SKM-1 treated with dmso at 0.1 percent for 144 hours (cell line): ENCODE measurements around the gene RFWD3.
"Not testable (repeated sequence)": the region's sequence is repeated elsewhere in the genome, so short reads cannot be mapped to it uniquely, and the experiment has no call there.

Experiments
- DNase-seq: peaks from one replicate; lab custom pipeline; 2025; ENCODE audit not compliant: unreplicated experiment; lab: John Stamatoyannopoulos, UW

The RFWD3 gene, protein sequence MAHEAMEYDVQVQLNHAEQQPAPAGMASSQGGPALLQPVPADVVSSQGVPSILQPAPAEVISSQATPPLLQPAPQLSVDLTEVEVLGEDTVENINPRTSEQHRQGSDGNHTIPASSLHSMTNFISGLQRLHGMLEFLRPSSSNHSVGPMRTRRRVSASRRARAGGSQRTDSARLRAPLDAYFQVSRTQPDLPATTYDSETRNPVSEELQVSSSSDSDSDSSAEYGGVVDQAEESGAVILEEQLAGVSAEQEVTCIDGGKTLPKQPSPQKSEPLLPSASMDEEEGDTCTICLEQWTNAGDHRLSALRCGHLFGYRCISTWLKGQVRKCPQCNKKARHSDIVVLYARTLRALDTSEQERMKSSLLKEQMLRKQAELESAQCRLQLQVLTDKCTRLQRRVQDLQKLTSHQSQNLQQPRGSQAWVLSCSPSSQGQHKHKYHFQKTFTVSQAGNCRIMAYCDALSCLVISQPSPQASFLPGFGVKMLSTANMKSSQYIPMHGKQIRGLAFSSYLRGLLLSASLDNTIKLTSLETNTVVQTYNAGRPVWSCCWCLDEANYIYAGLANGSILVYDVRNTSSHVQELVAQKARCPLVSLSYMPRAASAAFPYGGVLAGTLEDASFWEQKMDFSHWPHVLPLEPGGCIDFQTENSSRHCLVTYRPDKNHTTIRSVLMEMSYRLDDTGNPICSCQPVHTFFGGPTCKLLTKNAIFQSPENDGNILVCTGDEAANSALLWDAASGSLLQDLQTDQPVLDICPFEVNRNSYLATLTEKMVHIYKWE

DNA sequence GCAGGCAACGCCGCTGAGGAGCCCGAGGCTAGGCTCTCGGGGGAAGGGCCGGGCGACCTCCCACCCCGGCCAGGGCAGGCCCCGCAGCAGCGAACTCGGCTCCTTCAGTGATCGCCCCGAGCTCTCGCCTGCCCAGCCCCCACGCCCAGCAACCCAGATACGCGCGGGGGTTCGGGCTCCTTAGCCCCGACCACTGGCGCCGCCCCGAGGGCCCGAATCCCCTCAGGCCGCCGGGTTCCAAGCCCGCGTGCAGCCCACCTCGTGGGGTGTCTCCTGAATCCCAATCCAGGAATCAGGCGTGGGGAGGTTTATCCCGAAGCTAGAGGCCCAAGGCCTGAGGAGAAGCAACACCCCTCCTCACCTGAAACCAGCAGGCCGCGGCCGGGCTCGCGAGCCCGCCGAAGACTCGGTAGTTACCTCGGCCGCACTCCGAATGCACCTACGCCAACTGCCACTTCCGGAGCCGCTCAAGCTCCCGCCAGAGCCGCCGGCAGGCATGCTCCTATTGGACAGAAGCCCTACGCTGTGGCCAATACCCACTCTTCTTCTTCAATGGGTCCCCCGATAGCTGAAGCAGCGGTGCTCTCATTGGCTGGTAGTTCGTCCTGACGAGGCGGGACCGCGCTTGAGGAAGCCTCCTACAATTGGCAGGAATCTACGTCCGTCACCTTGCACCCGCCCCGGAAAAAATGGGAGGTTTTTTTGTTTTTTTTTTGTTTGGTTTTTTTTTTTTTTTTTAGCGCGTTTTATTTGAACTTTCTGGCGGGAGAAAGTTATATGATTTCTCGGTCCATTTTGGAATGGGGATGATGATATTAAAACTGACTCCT is at the start of gene RFWD3:
Gene RFWD3, minus strand, starts transcription at position 453 of the 830 bp plus-strand sequence. CDS start 5,428 bp downstream, outside the sequence.
- peak; percentile 98 for DNase-seq

DNA sequence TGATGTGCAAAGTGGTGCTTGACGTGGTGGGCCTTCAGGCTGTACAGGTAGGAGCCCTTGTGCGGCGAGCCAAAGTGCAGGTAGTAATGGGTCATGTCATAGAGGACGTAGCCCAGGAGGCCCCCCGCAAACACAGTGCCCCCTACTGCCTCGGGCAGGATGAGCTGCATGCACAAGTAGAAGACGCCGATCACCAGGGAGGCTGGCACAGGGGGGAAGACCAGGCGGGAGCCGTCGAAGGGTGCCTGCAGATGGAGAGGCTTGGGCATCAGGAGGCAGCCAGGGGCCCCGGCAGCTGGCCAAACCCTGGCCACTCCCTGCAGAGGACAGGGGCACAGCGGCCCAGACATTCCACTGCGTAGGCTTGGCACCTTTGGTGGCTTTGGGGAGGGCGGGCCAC is 49.7 kb upstream of the RFWD3 start:
- DNase-seq, result no peak

DNA sequence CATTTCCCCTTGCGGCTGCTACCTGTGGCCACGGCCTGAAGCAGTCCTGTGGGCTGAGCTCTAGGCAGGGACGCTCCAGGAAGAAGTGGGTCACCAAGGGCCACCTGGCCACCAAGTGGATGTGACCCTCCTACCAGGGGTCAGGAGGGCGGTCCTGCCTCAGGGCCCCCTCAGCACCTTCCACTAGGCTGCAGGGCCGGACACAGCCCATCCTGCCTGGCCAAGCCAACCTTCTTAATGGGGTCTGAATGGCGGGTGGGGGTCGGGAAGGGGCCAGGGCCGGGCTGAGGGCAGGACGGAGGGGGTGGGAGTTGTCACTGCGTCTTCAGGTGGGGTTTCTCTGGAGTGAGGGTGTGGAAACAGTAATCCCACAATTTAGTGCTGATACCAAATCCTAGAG is 47.2 kb upstream of the RFWD3 start:
- DNase-seq, result no peak

DNA sequence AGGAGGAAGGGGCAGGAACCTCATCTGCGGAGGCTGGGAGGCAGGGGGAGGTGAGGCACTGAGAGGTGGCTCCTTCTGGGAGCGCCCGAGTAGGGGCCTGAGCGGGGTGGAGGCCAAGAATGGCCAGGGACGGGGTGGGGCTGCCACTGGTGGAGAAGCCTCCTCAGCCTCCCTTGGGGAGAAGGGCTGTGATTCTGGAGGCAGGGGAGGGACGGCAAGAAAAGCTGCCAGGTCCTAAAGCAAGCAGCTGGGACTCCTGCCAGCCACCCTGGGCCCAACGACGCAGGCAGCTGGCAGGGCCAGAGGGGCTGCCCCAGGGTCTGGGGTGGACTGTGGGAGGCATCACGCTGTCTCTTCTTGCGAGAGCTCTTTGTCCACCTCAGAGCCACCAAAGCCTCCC is 46.6 kb upstream of the RFWD3 start:
- no peak for DNase-seq

DNA sequence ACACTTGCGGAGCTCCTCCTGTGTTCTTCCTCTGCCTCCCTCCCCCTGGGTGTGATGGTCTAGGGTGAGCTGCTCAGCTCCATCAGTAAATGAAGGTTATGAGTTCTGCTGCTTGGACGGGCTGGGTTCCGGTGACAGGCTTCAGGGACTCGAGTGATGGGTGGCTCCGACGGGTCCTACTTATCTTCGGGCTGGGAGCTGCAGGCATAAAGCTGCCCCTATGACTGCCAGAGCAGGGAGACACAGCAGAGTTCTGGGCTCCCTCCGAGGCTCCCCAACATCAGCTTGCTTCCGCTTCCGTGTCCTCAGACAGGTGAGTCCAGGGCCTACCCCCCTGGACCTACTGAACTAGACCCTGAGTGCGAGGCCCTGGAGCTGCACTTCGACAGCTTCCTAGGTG is 45.3 kb upstream of the RFWD3 start:
- DNase-seq, result no peak

DNA sequence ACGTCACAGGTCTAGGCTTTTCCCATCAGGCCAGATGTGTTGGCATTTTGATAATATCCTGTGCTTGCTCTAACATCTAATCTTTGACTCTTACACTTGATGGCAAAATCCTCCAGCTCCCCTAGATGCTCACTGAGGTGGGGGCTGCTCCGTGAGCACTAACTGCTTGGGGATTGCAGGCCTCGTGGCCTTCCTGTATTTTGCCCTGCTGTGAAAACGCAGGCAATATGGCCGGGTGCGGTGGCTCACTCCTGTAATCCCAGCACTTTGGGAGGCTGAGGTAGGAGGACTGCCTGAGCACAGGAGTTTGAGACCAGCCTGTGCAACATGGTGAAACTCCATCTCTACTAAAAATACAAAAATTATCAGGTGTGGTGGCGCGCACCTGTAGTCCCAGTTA is 43.7 kb upstream of the RFWD3 start:
- no peak for DNase-seq

DNA sequence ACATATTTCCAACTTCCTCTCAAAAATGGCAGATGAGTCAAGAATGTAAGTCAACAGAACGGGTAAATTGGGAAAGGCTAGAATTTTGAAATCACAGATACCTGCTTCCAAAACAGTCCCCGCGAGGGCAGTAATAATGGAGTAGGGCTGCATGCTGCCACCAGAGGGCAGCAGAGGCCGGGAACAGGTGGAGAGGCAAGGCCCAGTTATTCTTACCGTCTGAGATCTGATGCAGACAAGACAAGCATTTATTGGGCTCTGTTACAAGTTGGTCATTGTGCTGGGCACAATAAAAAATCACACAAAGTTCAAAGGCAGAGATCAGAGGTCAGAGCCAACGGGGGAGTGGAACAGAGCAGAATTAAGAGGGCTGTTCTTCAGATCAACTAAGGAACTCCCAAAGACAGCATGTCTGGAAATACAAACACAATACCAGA is 42.8 kb upstream of the RFWD3 start:
- DNase-seq, result peak; percentile 89

DNA sequence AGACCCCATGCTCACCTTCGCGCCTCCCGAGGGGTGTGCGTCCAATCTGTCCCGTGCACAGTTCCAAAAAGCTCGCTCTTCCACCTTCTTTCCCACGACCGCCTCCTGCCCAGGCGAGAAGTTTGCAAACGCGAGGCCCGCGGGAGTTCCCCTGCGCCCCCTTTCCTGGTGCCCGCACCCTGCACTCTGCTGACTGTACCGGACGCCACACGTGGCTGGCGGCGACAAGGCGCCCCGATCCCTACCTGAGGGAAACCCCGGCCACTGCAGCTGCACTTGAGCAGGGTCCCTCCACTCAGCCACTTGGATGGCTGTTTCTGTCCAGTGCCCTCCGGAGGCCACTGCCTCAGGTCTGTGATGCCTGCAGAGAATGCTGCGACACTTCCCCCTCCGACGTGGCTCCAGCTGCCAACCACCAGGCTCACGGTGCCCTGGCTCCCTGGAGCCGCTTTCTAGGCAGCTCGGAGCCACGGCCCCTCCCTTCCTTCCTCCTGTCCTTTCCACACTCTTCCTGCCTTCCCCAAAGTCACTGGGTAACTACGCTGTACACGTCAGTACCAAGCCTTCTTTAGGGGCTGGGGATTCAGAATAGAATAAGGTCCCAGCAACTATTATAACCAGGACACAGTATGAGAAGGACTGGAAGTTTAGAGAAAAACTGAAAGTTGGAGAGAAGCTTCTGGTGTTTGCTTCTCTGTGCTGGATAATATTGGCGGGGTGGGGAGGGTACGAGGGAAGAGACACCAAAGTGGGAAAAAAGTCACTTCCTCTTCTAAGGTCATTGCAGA is 34.0 kb upstream of the RFWD3 start, which contains the start of gene MLKL:
Gene MLKL, minus strand, starts transcription at position 425 of the 788 bp plus-strand sequence. CDS start 5,105 bp downstream, outside the sequence.
- DNase-seq, result peak; percentile 96

DNA sequence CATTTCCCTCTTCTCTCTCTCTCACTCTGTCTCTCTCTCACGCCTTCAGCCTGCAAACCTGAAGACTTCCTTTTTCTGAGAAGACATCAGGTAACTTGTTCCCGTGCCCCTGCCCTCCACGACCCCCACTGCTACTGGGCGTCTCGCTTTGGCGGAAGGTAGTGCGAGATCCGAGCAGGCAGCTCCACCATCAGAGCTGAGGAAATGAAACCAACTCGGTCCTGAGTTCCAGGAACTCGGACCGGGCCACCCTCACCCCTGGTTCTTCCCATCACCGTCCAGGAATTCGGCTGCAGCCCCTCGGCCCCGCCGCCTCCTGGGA is 33.4 kb upstream of the RFWD3 start:
- no peak for DNase-seq

DNA sequence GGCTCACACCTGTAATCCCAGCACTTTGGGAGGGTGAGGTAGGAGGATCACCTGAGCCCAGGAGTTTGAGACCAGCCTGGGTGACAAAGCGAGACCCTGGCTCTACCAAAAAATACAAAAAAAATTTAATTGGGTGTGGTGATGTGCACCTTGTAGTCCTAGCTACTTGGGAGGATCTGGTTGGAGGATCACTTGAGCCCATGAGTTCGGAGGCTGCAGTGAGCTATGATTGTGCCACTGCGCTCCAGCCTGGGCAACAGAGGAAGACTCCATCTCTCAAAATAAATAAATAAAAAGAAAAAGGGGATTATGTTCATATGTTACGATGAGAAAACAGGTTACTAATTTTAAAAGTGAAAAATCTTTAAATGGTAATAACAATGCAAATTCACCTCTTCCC is 33.0 kb upstream of the RFWD3 start:
- DNase-seq, result no peak

DNA sequence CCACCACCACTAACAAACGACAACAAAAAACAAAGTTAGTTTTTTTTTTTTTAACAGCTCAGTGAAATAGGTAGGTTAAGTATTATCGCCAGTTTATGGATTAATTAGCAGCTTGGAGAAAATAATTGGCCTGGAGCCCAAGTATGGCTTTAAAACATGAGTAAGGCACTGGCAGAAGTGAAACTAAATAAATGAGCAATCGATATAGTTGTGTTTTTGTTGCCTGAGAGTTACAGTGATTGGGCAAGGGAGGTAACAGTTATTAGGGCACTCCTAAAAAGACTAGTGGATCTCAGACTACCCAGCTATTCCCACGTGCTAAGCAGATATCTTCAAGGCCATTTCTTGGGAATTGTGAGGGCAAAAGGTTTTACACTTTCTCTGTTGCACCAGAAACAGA is 31.5 kb upstream of the RFWD3 start:
- DNase-seq, result no peak

DNA sequence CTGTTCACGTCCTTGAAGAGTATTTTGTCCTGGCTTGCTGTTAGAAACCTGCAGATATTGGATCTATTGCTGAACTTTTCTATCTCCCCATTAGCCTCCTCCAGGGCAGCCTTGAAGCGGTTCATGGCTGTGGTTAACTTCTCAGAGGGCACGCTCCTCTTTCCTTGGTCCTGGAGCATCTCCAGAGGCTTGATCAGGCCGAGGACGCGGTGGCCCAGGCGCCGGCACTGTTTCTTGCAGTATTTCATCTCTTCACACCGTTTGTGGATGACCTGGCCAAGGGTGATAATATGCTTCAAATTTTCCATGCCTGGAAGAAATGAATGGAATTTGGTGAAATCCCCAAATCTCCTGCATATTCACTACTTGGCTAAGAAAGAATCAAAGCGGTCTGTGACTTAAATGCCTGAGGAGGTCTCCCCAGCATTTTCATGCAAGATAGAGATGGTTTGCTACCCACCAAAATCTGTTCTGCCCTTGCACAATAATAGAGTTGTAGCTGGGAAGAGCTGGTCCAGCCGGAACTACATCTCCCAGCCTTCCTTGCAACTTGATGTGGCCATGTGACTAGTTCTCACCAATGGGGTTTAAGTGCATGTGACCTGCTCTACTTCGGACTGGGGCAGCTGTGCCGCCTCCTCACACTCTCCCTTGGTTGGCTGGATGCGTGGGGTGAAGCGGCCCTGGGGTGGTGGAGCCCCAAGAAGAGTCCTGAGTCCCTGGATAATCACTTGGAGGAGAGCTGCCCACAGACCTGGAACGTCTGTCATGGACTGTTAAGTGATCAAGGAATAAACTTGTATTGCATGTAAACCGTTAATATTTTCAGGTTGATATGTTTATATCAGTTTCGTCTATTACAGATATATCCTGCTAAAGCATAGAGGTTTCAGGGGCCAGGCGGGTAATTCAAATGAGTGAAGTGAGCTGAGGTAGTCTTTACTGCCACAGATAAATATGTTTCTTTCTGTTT is 29.1 kb upstream of the RFWD3 start:
- DNase-seq, result peak; percentile 86

DNA sequence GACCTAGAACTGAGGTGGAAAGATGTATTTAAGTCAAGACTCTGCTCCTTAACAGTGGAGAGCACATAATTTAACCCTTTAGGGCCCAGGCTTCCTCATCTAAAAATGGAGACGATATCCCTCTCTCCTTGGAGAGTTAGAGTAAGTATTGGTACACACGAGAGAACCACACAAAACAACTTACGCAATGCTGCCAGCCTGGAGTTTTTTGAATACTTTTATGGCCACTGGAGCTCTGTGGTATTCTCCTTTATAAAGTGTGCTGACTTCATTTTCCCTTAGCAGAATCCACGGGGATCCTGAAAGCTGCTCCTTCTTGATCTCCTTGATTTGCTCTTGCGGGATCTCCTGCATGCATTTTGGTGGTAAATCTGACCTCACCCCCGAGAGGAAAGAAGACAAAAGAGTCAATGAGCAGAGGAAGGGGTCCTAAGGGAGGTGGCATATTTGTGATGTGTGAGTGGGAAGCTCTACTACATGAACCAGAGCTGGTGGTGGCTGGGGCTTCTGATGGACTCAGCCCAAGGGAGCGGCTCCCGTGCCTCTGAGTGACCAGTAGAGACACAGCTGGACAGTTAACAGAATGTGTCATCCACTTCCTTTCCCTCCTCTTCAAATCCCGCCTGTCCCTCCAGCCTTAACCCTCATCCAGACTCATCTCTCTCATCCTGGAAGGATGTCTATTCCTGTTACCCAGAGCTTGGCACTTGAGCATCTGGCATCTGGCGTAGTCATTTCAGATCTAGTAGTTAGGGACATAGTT is 24.6 kb upstream of the RFWD3 start:
- DNase-seq, result no peak

DNA sequence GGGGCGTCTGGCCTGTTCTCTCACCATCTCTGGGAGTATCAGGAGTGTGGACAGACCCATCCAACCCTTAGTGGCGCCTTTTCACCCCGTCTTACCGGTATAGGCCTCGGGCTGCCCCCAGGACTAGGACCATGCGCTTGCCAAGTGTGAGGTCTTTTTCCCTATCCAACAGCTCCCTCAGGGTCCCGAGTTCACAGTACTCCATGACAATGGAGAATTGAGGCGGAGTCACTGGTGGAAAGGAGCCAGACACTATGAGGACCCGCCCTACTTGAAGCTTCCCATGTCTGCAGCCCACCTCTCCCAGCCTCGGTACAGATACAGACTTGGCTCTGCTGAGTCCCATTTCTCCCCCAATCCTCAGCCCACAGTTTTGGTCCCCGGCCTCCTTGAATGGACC is 15.9 kb upstream of the RFWD3 start:
- no peak for DNase-seq

DNA sequence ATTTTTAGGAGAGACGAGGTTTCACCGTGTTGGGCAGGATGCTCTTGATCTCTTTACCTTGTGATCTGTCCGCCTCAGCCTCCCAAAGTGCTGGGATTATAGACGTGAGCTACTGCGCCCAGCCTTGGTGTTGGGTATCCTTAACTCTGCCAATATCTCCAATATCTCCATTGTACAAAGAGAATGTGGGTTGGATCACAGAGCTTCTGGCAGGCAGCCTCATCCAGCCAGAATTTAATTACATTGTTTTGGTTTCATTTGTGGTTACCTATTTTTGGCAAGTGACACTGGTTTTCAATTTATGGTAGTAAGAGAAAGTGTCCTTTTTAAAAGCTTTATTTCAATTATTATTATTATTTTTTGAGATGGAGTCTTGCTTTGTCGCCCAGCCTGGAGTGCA is 14.0 kb upstream of the RFWD3 start:
- DNase-seq, result no peak

DNA sequence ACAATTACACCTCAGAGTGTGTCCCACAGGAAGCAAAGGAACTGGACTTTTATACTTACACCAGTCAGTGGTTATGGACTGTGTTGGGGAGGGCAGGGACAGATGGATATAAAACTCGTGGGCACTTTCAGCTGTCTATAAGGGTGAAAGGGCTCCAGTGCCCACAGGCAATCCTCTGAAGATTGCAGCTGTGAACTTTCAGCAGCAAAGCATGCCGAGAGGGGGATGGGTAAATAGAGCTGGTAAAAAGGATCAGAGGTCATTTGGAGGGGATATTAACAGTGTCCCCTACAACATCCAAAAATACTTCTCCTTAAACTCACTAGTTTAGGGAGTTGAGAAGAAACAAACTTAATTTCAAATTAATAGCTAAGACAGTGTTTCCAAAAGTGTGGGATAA is 13.3 kb upstream of the RFWD3 start:
- DNase-seq, result no peak

DNA sequence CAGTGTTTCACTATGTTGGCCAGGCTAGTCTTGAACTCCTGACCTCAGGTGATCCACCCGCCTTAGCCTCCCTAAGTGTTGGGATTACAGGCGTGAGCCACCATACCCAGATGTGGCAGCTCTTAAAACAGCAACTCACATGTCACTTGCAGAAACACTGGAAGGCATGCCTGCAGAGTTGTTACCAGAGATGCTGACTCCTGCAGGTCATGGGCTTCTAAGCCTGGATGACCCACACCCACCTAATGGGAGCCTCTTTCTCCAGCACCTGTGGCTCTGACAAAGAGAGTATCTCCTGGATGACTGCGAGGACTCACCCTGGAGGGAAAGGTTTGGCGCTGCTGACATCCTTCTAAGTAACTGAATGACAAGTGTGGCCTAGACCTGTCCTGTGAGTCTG is 11.2 kb upstream of the RFWD3 start:
- DNase-seq, result no peak

DNA sequence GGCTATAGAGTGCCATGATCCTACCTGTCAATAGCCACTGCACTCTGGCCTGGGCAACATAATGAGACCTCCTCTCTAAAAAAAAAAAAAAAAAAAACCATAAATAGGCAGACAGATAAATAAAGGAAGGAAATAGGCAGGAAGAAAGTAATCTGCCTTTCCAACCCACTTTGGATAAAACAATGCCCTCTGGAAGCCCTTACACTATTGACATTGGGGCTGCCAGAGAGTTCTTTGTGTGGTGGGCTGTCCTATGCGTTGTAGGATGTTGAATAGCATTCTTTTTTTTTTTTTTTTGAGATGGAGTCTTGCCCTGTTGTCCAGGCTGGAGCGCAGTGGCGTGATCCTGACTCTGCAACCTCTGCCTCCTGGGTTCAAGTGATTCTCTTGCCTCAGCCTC is 7.2 kb upstream of the RFWD3 start:
- DNase-seq, result no peak

DNA sequence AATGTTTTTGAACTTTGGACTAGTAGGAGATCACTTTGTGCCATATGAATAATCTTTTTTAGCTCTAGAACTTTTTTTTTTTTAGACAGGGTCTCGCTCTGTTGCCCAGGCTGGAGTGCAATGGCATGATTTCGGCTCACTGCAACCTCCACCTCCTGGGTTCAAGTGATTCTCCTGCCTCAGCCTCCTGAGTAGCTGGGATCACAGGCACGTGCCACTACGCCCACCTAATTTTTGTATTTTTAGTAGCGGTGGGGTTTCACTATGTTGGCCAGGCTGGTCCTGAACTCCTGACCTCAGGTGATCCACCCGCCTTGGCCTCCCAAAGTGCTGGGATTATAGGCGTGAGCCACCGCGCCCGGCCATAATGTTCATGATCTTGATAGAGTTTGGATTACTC is 2.2 kb upstream of the RFWD3 start:
- not testable (repeated sequence) for DNase-seq
